ENCODE measurements around the gene DPM3.

GRCh38 chr1:155092131-155092530 is 48.2 kb downstream of the DPM3 start:
- TF ChIP-seq, protein P1, sequence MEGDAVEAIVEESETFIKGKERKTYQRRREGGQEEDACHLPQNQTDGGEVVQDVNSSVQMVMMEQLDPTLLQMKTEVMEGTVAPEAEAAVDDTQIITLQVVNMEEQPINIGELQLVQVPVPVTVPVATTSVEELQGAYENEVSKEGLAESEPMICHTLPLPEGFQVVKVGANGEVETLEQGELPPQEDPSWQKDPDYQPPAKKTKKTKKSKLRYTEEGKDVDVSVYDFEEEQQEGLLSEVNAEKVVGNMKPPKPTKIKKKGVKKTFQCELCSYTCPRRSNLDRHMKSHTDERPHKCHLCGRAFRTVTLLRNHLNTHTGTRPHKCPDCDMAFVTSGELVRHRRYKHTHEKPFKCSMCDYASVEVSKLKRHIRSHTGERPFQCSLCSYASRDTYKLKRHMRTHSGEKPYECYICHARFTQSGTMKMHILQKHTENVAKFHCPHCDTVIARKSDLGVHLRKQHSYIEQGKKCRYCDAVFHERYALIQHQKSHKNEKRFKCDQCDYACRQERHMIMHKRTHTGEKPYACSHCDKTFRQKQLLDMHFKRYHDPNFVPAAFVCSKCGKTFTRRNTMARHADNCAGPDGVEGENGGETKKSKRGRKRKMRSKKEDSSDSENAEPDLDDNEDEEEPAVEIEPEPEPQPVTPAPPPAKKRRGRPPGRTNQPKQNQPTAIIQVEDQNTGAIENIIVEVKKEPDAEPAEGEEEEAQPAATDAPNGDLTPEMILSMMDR (IDR thresholded peaks at IDR 0.05): no peak
- no peak for TF ChIP-seq EZH2 (IDR thresholded peaks at IDR 0.05; ENCODE audit: borderline replicate concordance, insufficient read depth, low read depth, low read length, poor library complexity, severe bottlenecking)

Data from B cell (primary cell).